NB4 (cell line): ENCODE results near the gene FAM110D.

Experiments
- DNase-seq: peaks from one replicate; pipeline ENCODE4 v3.0.0; 2010; ENCODE audit warnings: low read depth
- H3K4me3 ChIP-seq: one replicate; pipeline ENCODE4 v1.5.1; 2011; ENCODE audit warnings: mild to moderate bottlenecking, low read depth, low read length, moderate library complexity
- CTCF ChIP-seq: IDR thresholded peaks from one replicate; pipeline ENCODE4 v1.5.1; 2012; ENCODE audit warnings: low read depth, low read length
- MAX ChIP-seq: IDR thresholded peaks from 2 replicates; pipeline ENCODE4 v1.6.1; 2011; ENCODE audit warnings: low read depth, low read length
- MYC ChIP-seq: IDR thresholded peaks from 2 replicates; pipeline ENCODE4 v1.6.1; 2011; ENCODE audit warnings: low read depth, low read length
- POLR2A ChIP-seq: IDR thresholded peaks from 2 replicates; pipeline ENCODE4 v1.6.1; 2011; ENCODE audit warnings: mild to moderate bottlenecking; ENCODE audit not compliant: insufficient read length; ENCODE audit errors: extremely low read depth

FAM110D gene

GRCh38 chr1:26169198-26169554, 10.3 kb downstream of the FAM110D start:
- no peak for DNase-seq
- TF ChIP-seq POLR2A (no peak), MYC (no peak), MAX (no peak), CTCF (no peak)
- peak overlapping the region; percentile 91 for H3K4me3 ChIP-seq

- peak within 1 kb of the TSS; percentile 91 for H3K4me3 ChIP-seq
- peak; percentile 92 for DNase-seq
- TF ChIP-seq MAX: peak; percentile 97
- TF ChIP-seq POLR2A: peak; percentile 76
- TF ChIP-seq MYC: peak; percentile 97
- TF ChIP-seq CTCF: peak; percentile 76
Measured at GRCh38 chr1:26169669-26170471, 11.0 kb downstream of the FAM110D start, which contains the start of gene ZNF593. Gene ZNF593, plus strand, starts transcription at chr1:26169908. Its CDS starts 76 bp downstream, at chr1:26169984.

- TF ChIP-seq CTCF (no peak), POLR2A (no peak), MYC (no peak), MAX (no peak)
Measured at GRCh38 chr1:26170472-26170821, 11.6 kb downstream of the FAM110D start.

GRCh38 chr1:26171084-26172072, 12.5 kb downstream of the FAM110D start, which contains the start of gene ZNF593OS:
Gene ZNF593OS, minus strand, starts transcription at chr1:26171832. Its CDS starts 171 bp downstream, at chr1:26171661.
- TF ChIP-seq CTCF: no peak
- no peak for TF ChIP-seq POLR2A
- no peak for TF ChIP-seq MYC
- TF ChIP-seq MAX: no peak
- no peak for DNase-seq

More at GRCh38 chr1:26170472-26170821, 11.6 kb downstream of the FAM110D start:
- peak overlapping the region; percentile 91 for H3K4me3 ChIP-seq
- no peak for DNase-seq

GRCh38 chr1:26175346-26175745, 16.5 kb downstream of the FAM110D start:
- no peak overlapping the region for H3K4me3 ChIP-seq
- TF ChIP-seq MAX: no peak
- TF ChIP-seq MYC: no peak
- TF ChIP-seq CTCF: no peak
- TF ChIP-seq POLR2A: no peak
- DNase-seq: no peak

More at GRCh38 chr1:26171084-26172072, 12.5 kb downstream of the FAM110D start, which contains the start of gene ZNF593OS:
- peak within 1 kb of the TSS; percentile 91 for H3K4me3 ChIP-seq
